Mesendoderm (in vitro differentiated cells): ENCODE data around the gene SNX32.
A peak's percentile ranks its signal among the peaks of the same experiment; 100 is the strongest.

Experiments used
- DNase-seq: peaks from one replicate; pipeline ENCODE4 v3.0.0; 2013
- H2AK5ac ChIP-seq: 2 replicates; pipeline ENCODE4 v1.6.1; 2013; ENCODE audit warnings: low read length, inconsistent platforms
- H2BK120ac ChIP-seq: 2 replicates; pipeline ENCODE4 v1.6.1; 2013; ENCODE audit warnings: low read depth, mild to moderate bottlenecking, low read length, moderate library complexity, mixed read lengths
- H2BK15ac ChIP-seq: replicated peaks from 2 replicates; pipeline ENCODE4 v1.6.1; 2013; ENCODE audit warnings: low read depth, mild to moderate bottlenecking, moderate library complexity
- H2BK5ac ChIP-seq: 2 replicates; pipeline ENCODE4 v1.6.1; 2013; ENCODE audit warnings: low read length, inconsistent platforms
- H3K18ac ChIP-seq: 2 replicates; pipeline ENCODE4 v1.6.1; 2013; ENCODE audit warnings: mild to moderate bottlenecking, low read length, mixed read lengths
- H3K23ac ChIP-seq: one replicate; pipeline ENCODE4 v1.6.1; 2013; ENCODE audit warnings: low read length
- H3K27ac ChIP-seq: 2 replicates; pipeline ENCODE4 v1.5.1; 2013; ENCODE audit warnings: low read depth, mild to moderate bottlenecking, inconsistent platforms, low read length, moderate library complexity
- H3K27me3 ChIP-seq: 2 replicates; pipeline ENCODE4 v1.6.1; 2013; ENCODE audit warnings: low read length, control low read depth, mild to moderate bottlenecking, inconsistent platforms; ENCODE audit not compliant: insufficient read depth, poor library complexity
- H3K36me3 ChIP-seq: 2 replicates; pipeline ENCODE4 v1.6.1; 2013; ENCODE audit warnings: low read length, inconsistent platforms; ENCODE audit not compliant: control insufficient read depth, insufficient read depth
- H3K4ac ChIP-seq: one replicate; pipeline ENCODE4 v1.6.1; 2013; ENCODE audit warnings: low read depth, mild to moderate bottlenecking, low read length, moderate library complexity
- H3K4me1 ChIP-seq: 2 replicates; pipeline ENCODE4 v1.6.1; 2013; ENCODE audit warnings: low read depth, low read length, inconsistent platforms; ENCODE audit not compliant: control insufficient read depth
- H3K4me2 ChIP-seq: 2 replicates; pipeline ENCODE4 v1.6.1; 2013; ENCODE audit warnings: low read length
- H3K4me3 ChIP-seq: 2 replicates; pipeline ENCODE4 v1.5.1; 2013; ENCODE audit warnings: mild to moderate bottlenecking, low read length
- H3K56ac ChIP-seq: one replicate; pipeline ENCODE4 v1.6.1; 2013; ENCODE audit warnings: low read length
- H3K79me1 ChIP-seq: 2 replicates; pipeline ENCODE4 v1.6.1; 2013; ENCODE audit warnings: low read length, inconsistent platforms
- H3K79me2 ChIP-seq: 2 replicates; pipeline ENCODE4 v1.6.1; 2013; ENCODE audit warnings: mild to moderate bottlenecking, low read length; ENCODE audit not compliant: control insufficient read depth, insufficient read depth
- H3K9ac ChIP-seq: 2 replicates; pipeline ENCODE4 v1.6.1; 2013; ENCODE audit warnings: low read length, inconsistent platforms
- H4K5ac ChIP-seq: one replicate; pipeline ENCODE4 v1.6.1; 2013; ENCODE audit warnings: low read length
- H4K8ac ChIP-seq: one replicate; pipeline ENCODE4 v1.6.1; 2013; ENCODE audit warnings: low read depth, mild to moderate bottlenecking, control low read depth, low read length, moderate library complexity
- WGBS: extraction: QIAGEN DNeasy Blood & Tissue Kit; methylation state at CpG from one replicate; pipeline ENCODE4 v1.1.7; 2013; ENCODE audit warnings: low lambda C conversion rate, missing lambda C conversion rate; ENCODE audit not compliant: insufficient coverage; ENCODE audit errors: extremely low coverage; 5-methylcytosine and 5-hydroxymethylcytosine counted together

Gene SNX32

GRCh38 chr11:65851811-65852507 is 18.2 kb downstream of the SNX32 start:
- no peak overlapping the region for H3K4me3 ChIP-seq
- WGBS, result no CpG with 5 or more reads among the region's 10 CpGs
- DNase-seq, result peak; percentile 5
- no peak overlapping the region for H3K9ac ChIP-seq
- peaks cover 3% of the 10 kb centered on the region for H3K4me1 ChIP-seq
- no peak overlapping the region for H3K18ac ChIP-seq
- no peak overlapping the region for H2BK5ac ChIP-seq
- H3K56ac ChIP-seq, result no peak overlapping the region
- H3K27ac ChIP-seq, result no peak overlapping the region
- H3K23ac ChIP-seq, result no peak overlapping the region
- H3K79me1 ChIP-seq, result peaks cover 20% of the 10 kb centered on the region
- no peak overlapping the region for H2AK5ac ChIP-seq
- no peak overlapping the region for H4K5ac ChIP-seq
- H3K4ac ChIP-seq, result no peak overlapping the region
- H3K79me2 ChIP-seq, result peaks cover 27% of the 10 kb centered on the region
- H3K27me3 ChIP-seq, result no peaks in the 10 kb centered on the region
- H3K36me3 ChIP-seq, result peaks cover 23% of the 10 kb centered on the region
- H4K8ac ChIP-seq, result no peak overlapping the region
- H2BK120ac ChIP-seq, result no peak overlapping the region
- no peak overlapping the region for H3K4me2 ChIP-seq
- H2BK15ac ChIP-seq, result no peak overlapping the region

GRCh38 chr11:65852508-65853245 is 18.9 kb downstream of the SNX32 start:
- no peak overlapping the region for H3K4me3 ChIP-seq
- peaks cover 23% of the 10 kb centered on the region for H3K36me3 ChIP-seq
- no peak overlapping the region for H2BK120ac ChIP-seq
- H4K8ac ChIP-seq, result no peak overlapping the region
- H4K5ac ChIP-seq, result no peak overlapping the region
- H3K79me2 ChIP-seq, result peaks cover 35% of the 10 kb centered on the region
- DNase-seq, result no peak
- no peak overlapping the region for H2AK5ac ChIP-seq
- H2BK15ac ChIP-seq, result no peak overlapping the region
- H3K4me2 ChIP-seq, result no peak overlapping the region
- H3K18ac ChIP-seq, result no peak overlapping the region
- H3K27me3 ChIP-seq, result no peaks in the 10 kb centered on the region
- H3K23ac ChIP-seq, result no peak overlapping the region
- H3K56ac ChIP-seq, result no peak overlapping the region
- peaks cover 20% of the 10 kb centered on the region for H3K79me1 ChIP-seq
- no peak overlapping the region for H3K9ac ChIP-seq
- H3K4ac ChIP-seq, result no peak overlapping the region
- H2BK5ac ChIP-seq, result no peak overlapping the region
- WGBS, result no CpG with 5 or more reads among the region's 33 CpGs
- peaks cover 3% of the 10 kb centered on the region for H3K4me1 ChIP-seq
- H3K27ac ChIP-seq, result no peak overlapping the region

GRCh38 chr11:65853246-65853979 is 19.6 kb downstream of the SNX32 start:
- no peak overlapping the region for H4K5ac ChIP-seq
- H2AK5ac ChIP-seq, result no peak overlapping the region
- no peak overlapping the region for H3K23ac ChIP-seq
- H3K27ac ChIP-seq, result no peak overlapping the region
- no peak overlapping the region for H3K4me2 ChIP-seq
- H3K27me3 ChIP-seq, result no peaks in the 10 kb centered on the region
- no peak overlapping the region for H2BK120ac ChIP-seq
- peaks cover 3% of the 10 kb centered on the region for H3K4me1 ChIP-seq
- no peak overlapping the region for H3K9ac ChIP-seq
- no peak overlapping the region for H2BK5ac ChIP-seq
- H3K4ac ChIP-seq, result no peak overlapping the region
- H3K36me3 ChIP-seq, result peaks cover 23% of the 10 kb centered on the region
- H2BK15ac ChIP-seq, result no peak overlapping the region
- H3K4me3 ChIP-seq, result no peak overlapping the region
- no peak overlapping the region for H4K8ac ChIP-seq
- H3K56ac ChIP-seq, result no peak overlapping the region
- H3K79me2 ChIP-seq, result peaks cover 36% of the 10 kb centered on the region
- peaks cover 20% of the 10 kb centered on the region for H3K79me1 ChIP-seq
- peak; percentile 42 for DNase-seq
- no peak overlapping the region for H3K18ac ChIP-seq
- WGBS, result no CpG with 5 or more reads among the region's 6 CpGs

GRCh38 chr11:65854161-65854592 is 20.4 kb downstream of the SNX32 start:
- DNase-seq, result peak; percentile 0
- no peak overlapping the region for H3K27ac ChIP-seq
- WGBS, result no CpG with 5 or more reads among the region's 4 CpGs

GRCh38 chr11:65854852-65855837 is 21.4 kb downstream of the SNX32 start:
- H2BK15ac ChIP-seq, result no peak overlapping the region
- H3K79me1 ChIP-seq, result peaks cover 20% of the 10 kb centered on the region
- H2BK5ac ChIP-seq, result no peak overlapping the region
- no peak overlapping the region for H3K9ac ChIP-seq
- no CpG with 5 or more reads among the region's 15 CpGs for WGBS
- H3K27me3 ChIP-seq, result no peaks in the 10 kb centered on the region
- peaks cover 3% of the 10 kb centered on the region for H3K4me1 ChIP-seq
- no peak overlapping the region for H2AK5ac ChIP-seq
- no peak overlapping the region for H3K23ac ChIP-seq
- H4K5ac ChIP-seq, result no peak overlapping the region
- H3K18ac ChIP-seq, result no peak overlapping the region
- no peak overlapping the region for H3K4me3 ChIP-seq
- peaks cover 36% of the 10 kb centered on the region for H3K79me2 ChIP-seq
- no peak overlapping the region for H3K27ac ChIP-seq
- no peak overlapping the region for H3K4me2 ChIP-seq
- H3K56ac ChIP-seq, result no peak overlapping the region
- H3K4ac ChIP-seq, result no peak overlapping the region
- DNase-seq, result no peak
- H4K8ac ChIP-seq, result no peak overlapping the region
- H3K36me3 ChIP-seq, result peaks cover 23% of the 10 kb centered on the region
- H2BK120ac ChIP-seq, result no peak overlapping the region

More at GRCh38 chr11:65854161-65854592, 20.4 kb downstream of the SNX32 start:
- no peak overlapping the region for H3K56ac ChIP-seq
- no peak overlapping the region for H3K4ac ChIP-seq
- H2AK5ac ChIP-seq, result no peak overlapping the region
- H3K9ac ChIP-seq, result no peak overlapping the region
- H4K5ac ChIP-seq, result no peak overlapping the region
- H4K8ac ChIP-seq, result no peak overlapping the region
- no peak overlapping the region for H3K4me3 ChIP-seq
- peaks cover 20% of the 10 kb centered on the region for H3K79me1 ChIP-seq
- no peak overlapping the region for H2BK15ac ChIP-seq
- peaks cover 36% of the 10 kb centered on the region for H3K79me2 ChIP-seq
- no peak overlapping the region for H3K4me2 ChIP-seq
- no peak overlapping the region for H3K23ac ChIP-seq
- H3K18ac ChIP-seq, result no peak overlapping the region
- H3K4me1 ChIP-seq, result peaks cover 3% of the 10 kb centered on the region
- no peak overlapping the region for H2BK120ac ChIP-seq
- H3K36me3 ChIP-seq, result peaks cover 23% of the 10 kb centered on the region
- no peaks in the 10 kb centered on the region for H3K27me3 ChIP-seq
- H2BK5ac ChIP-seq, result no peak overlapping the region
